Pancreas (tissue), 10 donors: ENCODE results near the gene BCLAF1. TPM values are rescaled to one million over a fixed set of nuclear protein-coding genes. Genes with fewer than 3 reads are reported as not detected.
"Not testable (repeated sequence)": the region's sequence is repeated elsewhere in the genome, so short reads cannot be mapped to it uniquely, and the experiment has no call there.

ENCODE experiments used
- ATAC-seq, 4 donors: fragments of 200-7000 bp; cut with Tn5 transposase; one replicate each; pipeline versions ENCODE4 v1.8.0 to v1.9.1; 2020; ENCODE audit warnings: mild to moderate bottlenecking in 4 of 4, moderate library complexity in 4 of 4
- DNase-seq, 6 donors: peaks; one replicate each; pipeline ENCODE4 v3.0.0-alpha.2; 2020
- FAIRE-seq: peaks from 2 replicates; lab custom pipeline; 2012; peaks lifted over from hg19 to GRCh38; lab: Jason Lieb, UNC
- H3K27ac ChIP-seq, 4 donors: fragments of 200-600 bp; sonication (generic); 1 replicate in 3 of 4; 2 replicates in 1 of 4; pipeline versions ENCODE4 v1.5.0 to v1.8.0; 2020
- H3K27me3 ChIP-seq, 4 donors: fragments of 200-600 bp; one replicate each; pipeline ENCODE4 v1.8.0; 2021
- H3K36me3 ChIP-seq, 3 donors: fragments of 200-600 bp; sonication (generic) in 1 of 3; one replicate each; pipeline versions ENCODE4 v1.5.0 to v1.8.0; 2020 to 2021
- H3K4me1 ChIP-seq, 3 donors: fragments of 200-600 bp; one replicate each; pipeline ENCODE4 v1.8.0; 2021
- H3K4me3 ChIP-seq, 4 donors: fragments of 200-600 bp; sonication (generic) in 2 of 4; one replicate each; pipeline versions ENCODE4 v1.5.0 to v1.8.0; 2020 to 2021
- H3K9me3 ChIP-seq, 4 donors: fragments of 200-600 bp; one replicate each; pipeline ENCODE4 v1.8.0; 2021
- CTCF ChIP-seq, 4 donors: fragments of 200-600 bp; sonication (generic) in 3 of 4; IDR thresholded peaks; one replicate each; pipeline versions ENCODE4 v1.5.0 to v1.8.0; 2021; ENCODE audit warnings: antibody characterized with exemption in 4 of 4
- WGBS, 2 donors: extraction: QIAGEN DNeasy Blood & Tissue Kit; methylation state at CpG; one replicate each; pipeline ENCODE4 v1.1.7; 2013; 5-methylcytosine and 5-hydroxymethylcytosine counted together
- intact Hi-C, 3 donors: fragments of 100-400 bp; cut with DNase I; formaldehyde crosslinking; loops; one replicate each; pipeline versions ENCODE4 v1.11.1 to v1.14.2; 2022
- polyA plus RNA-seq, 2 donors: library from polyadenylated mRNA; stranded (reverse); fragments of 200-250 nt; gene quantifications; one replicate each; pipeline ENCODE4 v1.2.3, GENCODE V29; 2013
- total RNA-seq, 6 donors: library from RNA; stranded (reverse); fragmentation: NEBNext Ultra II Directional in 4 of 6; extraction: Animal tissue kit (Norgen Biotek cat#: 25700) in 4 of 6; gene quantifications; one replicate each; pipeline versions ENCODE4 v1.2.1 to v1.2.4, GENCODE V29; 2021 to 2023
- donor health status: healthy with polysubstance abuse.
- donor health status: DM: no; HTN: no; CAD: no; lungs with moderate emphysema.
- donor health status: DM: no; HTN: no; CAD: no.
- donor health status: control.
- donor health status: control.
- donor health status: Bipolar disorder and iron deficiency.
- donor health status: DM: yes; HTN: yes; CAD: no.
- donor health status: DM: no; HTN: no; CAD: no.
- donor health status: DM: no; HTN: no; CAD: no.
- donor health status: DM: yes; HTN: yes; CAD: no.

Gene BCLAF1
- total and polyA plus RNA-seq, 8 donors, result 14.5 to 73.3 (median 43.5) TPM

- intact Hi-C loops, result loop anchor here in 2 of 3 donors (5.0 to 10.0 kb wide), 2 partner anchors 691 to 693 kb away; no protein-coding TSS in a partner anchor
- H3K27me3 ChIP-seq, result no peaks in the 10 kb centered on the region
- no peaks in the 10 kb centered on the region for H3K36me3 ChIP-seq
- FAIRE-seq (no peak), ATAC-seq (no peak), DNase-seq (peak in 1 of 6 donors; percentile 13)
- H3K4me1 ChIP-seq, result peaks cover 0 to 5% (median 0%) of the 10 kb centered on the region in 3 donors
- no peak for TF ChIP-seq CTCF (IDR thresholded peaks at IDR 0.05)
- no peaks in the 10 kb centered on the region for H3K9me3 ChIP-seq
- no peak overlapping the region for H3K4me3 ChIP-seq
- 46 to 68% methylated on average over 5 of the region's 5 CpGs for WGBS, 2 donors
- H3K27ac ChIP-seq, result no peak overlapping the region
Observed at GRCh38 chr6:136225496-136225895, 64.2 kb downstream of the BCLAF1 start.

- H3K4me3 ChIP-seq, H3K36me3 ChIP-seq, ATAC-seq, H3K27me3 ChIP-seq, FAIRE-seq, H3K9me3 ChIP-seq, H3K27ac ChIP-seq, H3K4me1 ChIP-seq, DNase-seq: not testable (repeated sequence)
- intact Hi-C loops, result loop anchor here in 2 of 3 donors (5.0 to 10.0 kb wide), 2 partner anchors 690 to 693 kb away; no protein-coding TSS in a partner anchor
- 89 to 92% methylated on average over 4 of the region's 4 CpGs for WGBS, 2 donors
Observed at GRCh38 chr6:136224974-136225373, 64.7 kb downstream of the BCLAF1 start.

GRCh38 chr6:136216503-136217401, 72.9 kb downstream of the BCLAF1 start:
- H3K27me3 ChIP-seq, result no peaks in the 10 kb centered on the region
- FAIRE-seq, result no peak
- no peak for ATAC-seq
- no peaks in the 10 kb centered on the region for H3K36me3 ChIP-seq
- H3K9me3 ChIP-seq, result no peaks in the 10 kb centered on the region
- DNase-seq, result no peak
- WGBS, 2 donors, result 79 to 85% methylated on average over 10 of the region's 10 CpGs
- no peak overlapping the region for H3K27ac ChIP-seq
- no peak for TF ChIP-seq CTCF (IDR thresholded peaks at IDR 0.05)
- intact Hi-C loops, result no loop called here
- no peak overlapping the region for H3K4me3 ChIP-seq
- no peaks in the 10 kb centered on the region for H3K4me1 ChIP-seq

- no peaks in the 10 kb centered on the region for H3K27me3 ChIP-seq
- H3K27ac ChIP-seq, result no peak overlapping the region
- H3K4me1 ChIP-seq, result no peaks in the 10 kb centered on the region
- H3K9me3 ChIP-seq, result no peaks in the 10 kb centered on the region
- DNase-seq (no peak), FAIRE-seq (no peak), ATAC-seq (no peak)
- no peaks in the 10 kb centered on the region for H3K36me3 ChIP-seq
- TF ChIP-seq CTCF (IDR thresholded peaks at IDR 0.05), result no peak
- intact Hi-C loops, result no loop called here
- H3K4me3 ChIP-seq, result no peak overlapping the region
Observed at GRCh38 chr6:136213853-136214252, 75.8 kb downstream of the BCLAF1 start.

- no peak for ATAC-seq
- 70 to 76% methylated on average over 5 of the region's 5 CpGs for WGBS, 2 donors
- H3K27me3 ChIP-seq, result no peaks in the 10 kb centered on the region
- H3K4me1 ChIP-seq, result no peaks in the 10 kb centered on the region
- no peak overlapping the region for H3K4me3 ChIP-seq
- FAIRE-seq, result no peak
- no peak overlapping the region for H3K27ac ChIP-seq
- no peaks in the 10 kb centered on the region for H3K36me3 ChIP-seq
- H3K9me3 ChIP-seq, result no peaks in the 10 kb centered on the region
- DNase-seq, result no peak
- no peak for TF ChIP-seq CTCF (IDR thresholded peaks at IDR 0.05)
- intact Hi-C loops, result no loop called here
Observed at GRCh38 chr6:136213012-136213539, 76.6 kb downstream of the BCLAF1 start.
